Coronary artery (tissue), 2 donors: ENCODE measurements around the gene DPM1.

Experiments
- DNase-seq: peaks from one replicate; pipeline ENCODE4 v3.0.0-alpha.2; 2017; ENCODE audit warnings: low spot score
- H3K27ac ChIP-seq, 2 donors: fragments of 200-600 bp; sonication (generic); one replicate each; pipeline ENCODE4 v1.5.1; 2016 to 2019
- H3K4me3 ChIP-seq: fragments of 200-600 bp; sonication (generic); 2 replicates; pipeline ENCODE4 v1.5.1; 2016; ENCODE audit warnings: mild to moderate bottlenecking, moderate library complexity
- CTCF ChIP-seq: fragments of 200-600 bp; sonication (generic); IDR thresholded peaks from one replicate; pipeline ENCODE4 v1.5.1; 2019; ENCODE audit warnings: antibody characterized with exemption

Gene DPM1

GRCh38 chr20:50930976-50931305 is 27.4 kb downstream of the DPM1 start:
- peak overlapping the region; percentile 93 for H3K4me3 ChIP-seq
- DNase-seq = no peak
- peak overlapping the region; percentile 98 to 100 for H3K27ac ChIP-seq
- TF ChIP-seq CTCF = no peak

GRCh38 chr20:50930139-50930975 is 28.0 kb downstream of the DPM1 start:
- peak overlapping the region; percentile 69 to 100 for H3K27ac ChIP-seq
- TF ChIP-seq CTCF = no peak
- DNase-seq = no peak
- H3K4me3 ChIP-seq = peak overlapping the region; percentile 93

GRCh38 chr20:50929299-50930138 is 28.8 kb downstream of the DPM1 start:
- TF ChIP-seq CTCF = peak; percentile 79
- H3K4me3 ChIP-seq = peak overlapping the region; percentile 93
- DNase-seq = peak; percentile 91
- H3K27ac ChIP-seq = peak overlapping the region; percentile 69 to 100

GRCh38 chr20:50928469-50928868 is 29.9 kb downstream of the DPM1 start:
- no peak for DNase-seq
- Histone ChIP-seq H3K27ac (peak overlapping the region in 1 of 2 donors; percentile 100), H3K4me3 (peak overlapping the region; percentile 93)
- TF ChIP-seq CTCF = no peak

GRCh38 chr20:50926530-50926929 is 31.8 kb downstream of the DPM1 start:
- no peak overlapping the region for H3K27ac ChIP-seq
- H3K4me3 ChIP-seq = no peak overlapping the region
- no peak for TF ChIP-seq CTCF
- no peak for DNase-seq

GRCh38 chr20:50924261-50924920 is 33.9 kb downstream of the DPM1 start:
- DNase-seq = no peak
- no peak overlapping the region for H3K4me3 ChIP-seq
- no peak for TF ChIP-seq CTCF
- peak overlapping the region in 1 of 2 donors; percentile 7 for H3K27ac ChIP-seq
